NCI-H524 treated with DMSO at 0.1 percent for 48 hours (cell line): ENCODE measurements around the gene UGT1A6.

Experiments
- DNase-seq: peaks from one replicate; lab custom pipeline; 2025; lab: John Stamatoyannopoulos, UW

UGT1A6 gene

GRCh38 chr2:233801357-233802131, 108.9 kb downstream of the UGT1A6 start:
- DNase-seq = no peak

GRCh38 chr2:233802132-233802815, 109.6 kb downstream of the UGT1A6 start:
- DNase-seq = no peak

GRCh38 chr2:233803292-233803911, 110.7 kb downstream of the UGT1A6 start:
- DNase-seq = no peak

GRCh38 chr2:233803994-233804393, 111.3 kb downstream of the UGT1A6 start:
- DNase-seq = no peak

GRCh38 chr2:233807215-233807865, 114.7 kb downstream of the UGT1A6 start:
- no peak for DNase-seq

- DNase-seq = no peak
These were observed 115.6 kb downstream of the UGT1A6 start for GRCh38 chr2:233807966-233808935.

GRCh38 chr2:233810385-233810784, 117.7 kb downstream of the UGT1A6 start:
- DNase-seq = no peak

GRCh38 chr2:233811087-233811486, 118.4 kb downstream of the UGT1A6 start:
- DNase-seq = no peak

GRCh38 chr2:233811732-233812131, 119.0 kb downstream of the UGT1A6 start:
- DNase-seq = no peak

- DNase-seq = no peak
These were observed 120.8 kb downstream of the UGT1A6 start for GRCh38 chr2:233813236-233814055.

- no peak for DNase-seq
These were observed 121.6 kb downstream of the UGT1A6 start for GRCh38 chr2:233814056-233814835.

GRCh38 chr2:233815861-233816260, 123.2 kb downstream of the UGT1A6 start:
- DNase-seq = no peak

GRCh38 chr2:233816334-233816733, 123.6 kb downstream of the UGT1A6 start:
- no peak for DNase-seq

GRCh38 chr2:233816771-233817170, 124.1 kb downstream of the UGT1A6 start:
- no peak for DNase-seq

- no peak for DNase-seq
These were observed 124.7 kb downstream of the UGT1A6 start for GRCh38 chr2:233817361-233817911.

- DNase-seq = no peak
These were observed 125.4 kb downstream of the UGT1A6 start for GRCh38 chr2:233817995-233818638.

GRCh38 chr2:233818639-233819621, 126.2 kb downstream of the UGT1A6 start:
- no peak for DNase-seq
